ENCODE results near the gene SF1. TPM values are rescaled to one million over a fixed set of nuclear protein-coding genes. Genes with fewer than 3 reads are reported as not detected.

Gene SF1
- total RNA-seq, 1 donor from 2014 or later: 366 TPM

DNA sequence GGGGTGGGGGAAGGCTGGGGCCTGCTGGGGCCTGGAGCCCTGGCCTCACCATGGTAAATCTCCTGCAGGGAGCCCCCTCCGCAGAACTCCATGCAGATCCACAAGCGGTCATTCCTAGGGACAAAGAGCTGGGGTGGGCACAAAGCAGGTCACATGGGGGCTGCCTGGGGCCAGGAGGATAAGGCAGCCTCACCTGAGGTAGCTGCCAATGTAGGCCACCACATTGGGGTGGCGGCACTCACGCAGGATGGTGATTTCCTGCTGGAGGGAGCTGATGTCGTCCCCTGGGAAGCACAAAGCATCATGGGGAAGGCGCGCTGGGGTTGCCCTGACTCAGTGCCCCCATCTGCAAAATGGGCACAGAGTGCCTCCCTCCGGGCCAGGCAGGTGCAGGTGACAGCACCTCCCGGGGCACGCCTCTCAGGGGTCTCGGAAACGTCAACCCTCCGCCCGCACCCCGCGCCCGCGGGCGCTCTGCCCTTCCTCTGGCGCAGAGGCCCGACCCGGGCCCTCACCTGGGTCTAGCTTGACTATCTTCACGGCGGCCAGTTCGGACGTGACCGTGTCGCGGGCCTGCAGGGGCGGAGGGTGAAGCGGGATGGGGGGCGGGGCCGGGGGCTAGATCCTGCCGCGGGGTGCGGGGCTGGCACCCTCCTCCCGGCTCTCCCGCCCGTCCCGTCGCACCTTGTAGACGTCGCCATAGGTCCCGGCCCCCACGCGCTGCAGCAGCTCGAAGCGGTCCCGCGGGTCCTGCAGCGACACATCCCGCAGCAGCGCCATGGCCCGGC lies 24.2 kb upstream of the SF1 start:
- intact Hi-C loops (cut with DNase I): no loop called here
- ATAC-seq (peak; percentile 3), DNase-seq (ENCODE audit: low spot score) (peak; percentile 80)

DNA sequence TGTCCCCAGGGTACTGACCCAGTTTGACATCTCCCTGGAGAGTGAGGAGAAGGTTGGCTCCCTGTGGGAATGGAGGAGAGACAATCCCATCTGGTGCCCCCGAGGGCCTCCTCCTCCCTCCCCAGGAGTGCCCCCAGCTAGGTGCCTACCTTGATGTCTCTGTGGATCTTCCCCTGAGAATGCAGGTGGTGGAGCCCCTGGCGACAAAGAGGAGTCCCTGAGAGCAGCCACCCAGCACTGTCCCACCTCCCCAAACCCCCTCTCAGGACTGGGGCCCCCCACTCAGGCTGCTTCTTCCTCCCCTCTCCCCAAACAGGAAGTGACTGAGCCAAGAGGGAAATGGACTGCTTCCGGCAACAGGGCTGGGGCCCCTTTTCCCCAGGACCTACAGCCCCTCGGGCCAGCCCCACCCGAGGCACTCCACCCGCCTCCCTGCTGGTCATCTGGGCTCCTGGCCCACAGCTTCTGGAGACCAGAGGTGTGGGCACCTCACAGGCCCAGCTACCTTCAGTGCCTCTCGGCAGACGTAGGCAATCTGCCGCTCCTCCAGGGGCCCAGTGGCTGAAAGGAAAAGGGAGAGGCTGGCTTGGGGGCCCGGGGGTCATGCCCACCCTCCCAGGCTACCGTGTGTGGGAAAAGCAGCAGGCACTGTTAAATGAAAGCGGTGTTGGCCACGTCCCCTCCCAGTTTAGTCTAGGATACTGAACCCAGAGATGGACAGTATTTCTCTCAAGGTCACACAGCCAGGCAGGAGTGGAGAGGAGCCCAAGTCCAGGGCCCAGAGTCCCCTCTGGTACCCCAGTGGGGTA lies 23.4 kb upstream of the SF1 start:
- no peak for DNase-seq (ENCODE audit: low spot score)
- ATAC-seq: peak; percentile 2
- intact Hi-C loops (cut with DNase I): no loop called here

DNA sequence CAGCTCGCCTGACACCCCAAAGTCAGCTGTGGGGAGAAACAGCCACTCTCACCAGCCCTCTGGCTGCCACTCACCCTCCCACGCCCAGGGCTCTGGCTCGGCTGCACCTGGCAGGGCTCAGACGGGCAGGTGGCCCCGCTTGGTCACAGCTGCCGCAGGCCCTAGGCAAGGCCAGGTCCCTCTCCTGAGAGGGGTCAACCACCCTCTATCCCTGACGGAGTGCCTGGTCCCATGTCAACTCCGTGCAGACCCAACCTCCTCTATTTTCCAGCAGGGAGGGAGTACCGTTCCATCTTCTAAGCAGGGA lies 22.8 kb upstream of the SF1 start:
- DNase-seq (ENCODE audit: low spot score) (no peak), ATAC-seq (no peak)
- intact Hi-C loops (cut with DNase I): no loop called here

GRCh38 chr11:64800303-64801157 lies 22.2 kb upstream of the SF1 start:
- intact Hi-C loops (cut with DNase I): no loop called here
- DNase-seq (ENCODE audit: low spot score): no peak
- no peak for ATAC-seq

DNA sequence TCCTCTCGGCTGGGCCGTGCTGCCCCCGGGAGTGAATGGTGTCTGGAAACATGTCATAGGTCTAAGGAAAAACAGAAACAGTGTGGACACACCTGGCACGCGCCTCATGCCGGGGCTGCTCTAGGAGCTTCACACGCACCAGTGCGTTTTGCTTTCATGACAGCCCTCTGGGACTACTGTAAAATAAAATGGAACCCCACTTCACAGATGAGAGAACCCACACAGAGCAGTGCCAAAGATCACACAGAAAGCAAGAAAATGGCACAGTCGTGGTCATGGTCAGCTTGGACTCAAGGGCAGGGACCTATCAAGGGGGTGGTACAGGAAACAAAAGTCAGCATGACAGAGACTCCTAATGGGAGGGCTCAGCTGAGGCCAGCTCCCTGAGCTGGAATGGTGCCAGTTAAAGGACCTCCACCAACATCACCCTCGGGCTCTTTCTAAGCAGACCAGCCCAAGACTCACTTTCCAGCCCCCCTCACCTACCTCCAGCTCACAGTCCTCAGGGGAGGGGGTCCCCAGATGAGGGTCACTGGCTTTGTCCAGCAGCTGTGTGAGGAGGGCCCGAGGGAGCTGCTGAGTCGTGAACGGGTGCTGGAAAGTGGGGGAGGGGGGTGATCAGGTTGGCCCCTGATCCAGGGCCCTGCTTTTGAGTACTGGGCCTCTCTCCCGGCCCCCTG lies 21.4 kb upstream of the SF1 start:
- ATAC-seq: no peak
- DNase-seq (ENCODE audit: low spot score): no peak
- intact Hi-C loops (cut with DNase I): no loop called here

DNA sequence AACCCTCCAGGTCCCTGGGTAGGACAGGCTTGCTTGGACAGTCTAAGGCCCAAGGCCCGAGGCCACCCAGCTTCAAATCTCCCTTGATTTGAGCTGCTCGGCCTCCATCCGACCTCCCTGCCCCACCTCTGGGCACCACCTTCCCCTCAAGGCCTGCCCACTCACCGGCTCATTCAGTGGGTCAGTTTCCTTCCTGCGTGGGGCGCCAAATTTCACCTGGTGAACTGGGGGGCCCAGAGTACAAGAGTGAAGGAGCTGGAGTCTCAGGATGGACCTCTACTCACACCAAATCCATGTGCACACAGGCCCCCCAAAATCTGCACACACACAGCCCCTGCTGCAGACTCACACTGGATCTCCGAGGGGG lies 20.9 kb upstream of the SF1 start:
- DNase-seq (ENCODE audit: low spot score): no peak
- intact Hi-C loops (cut with DNase I): no loop called here
- no peak for ATAC-seq

- no peak for ATAC-seq
- DNase-seq (ENCODE audit: low spot score): no peak
- intact Hi-C loops (cut with DNase I): no loop called here
Measured at GRCh38 chr11:64796757-64797541, 18.6 kb upstream of the SF1 start.

DNA sequence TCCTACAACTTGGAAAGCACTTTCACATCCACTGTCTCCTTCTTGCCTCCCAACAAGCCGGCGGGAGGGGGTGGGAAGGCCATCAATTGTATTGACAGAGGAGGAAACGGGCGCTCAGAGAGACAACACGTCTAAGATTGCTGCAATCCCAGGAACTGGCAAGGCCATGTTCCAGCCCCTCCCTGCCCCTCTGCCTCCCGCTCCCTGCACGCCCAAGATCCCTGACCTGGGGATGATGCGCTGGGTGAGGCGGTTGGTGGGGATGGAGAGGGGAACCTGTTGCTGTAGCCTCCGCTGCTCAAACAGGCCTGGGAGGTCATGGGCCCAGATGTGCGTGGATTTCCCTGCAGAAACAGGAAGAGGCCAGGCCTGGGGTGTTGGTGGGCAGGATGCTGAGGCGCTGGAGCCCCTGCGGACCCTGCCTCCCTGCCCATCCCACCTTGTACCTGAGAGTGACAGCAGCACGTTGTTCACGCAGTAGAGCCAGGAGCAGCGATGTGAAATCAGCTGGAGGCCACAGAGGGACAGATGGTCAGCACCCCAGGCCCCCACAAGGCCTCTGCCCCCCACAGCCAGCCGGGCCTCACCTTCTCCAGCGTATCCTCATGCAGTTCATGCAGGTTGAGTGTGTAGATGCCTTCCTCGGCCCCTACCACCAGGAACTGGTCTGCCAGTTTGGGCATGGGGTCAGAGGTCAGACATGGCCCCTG lies 17.9 kb upstream of the SF1 start:
- ATAC-seq (no peak), DNase-seq (ENCODE audit: low spot score) (no peak)
- intact Hi-C loops (cut with DNase I): no loop called here

DNA sequence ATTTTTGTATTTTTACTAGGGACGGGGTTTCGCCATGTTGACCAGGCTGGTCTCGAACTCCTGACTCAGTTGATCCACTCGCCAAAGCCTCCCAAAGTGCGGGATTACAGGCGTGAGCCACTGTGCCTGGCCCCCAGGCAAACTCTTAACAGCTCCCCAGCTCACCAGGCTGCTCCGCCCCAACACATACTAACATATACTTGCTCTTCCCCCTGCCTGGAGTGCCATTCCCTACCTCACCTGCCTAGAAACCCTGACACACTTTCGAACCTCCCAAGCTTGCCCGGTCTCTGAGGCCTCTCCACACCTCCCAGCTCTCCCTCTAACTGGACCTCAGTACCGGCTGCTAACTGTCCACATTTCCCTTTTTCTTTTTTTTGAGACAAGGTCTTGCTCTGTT lies 16.2 kb upstream of the SF1 start:
- DNase-seq (ENCODE audit: low spot score) (peak; percentile 42), ATAC-seq (no peak)
- intact Hi-C loops (cut with DNase I): no loop called here

- DNase-seq (ENCODE audit: low spot score) (peak; percentile 60), ATAC-seq (peak; percentile 71)
- intact Hi-C loops (cut with DNase I): no loop called here
Measured at GRCh38 chr11:64793271-64794160, 15.2 kb upstream of the SF1 start.

- DNase-seq (ENCODE audit: low spot score) (peak; percentile 34), ATAC-seq (no peak)
- intact Hi-C loops (cut with DNase I): no loop called here
Measured at GRCh38 chr11:64792482-64792881, 14.1 kb upstream of the SF1 start.

GRCh38 chr11:64791781-64792291 lies 13.5 kb upstream of the SF1 start:
- intact Hi-C loops (cut with DNase I): no loop called here
- no peak for ATAC-seq
- DNase-seq (ENCODE audit: low spot score): peak; percentile 45

DNA sequence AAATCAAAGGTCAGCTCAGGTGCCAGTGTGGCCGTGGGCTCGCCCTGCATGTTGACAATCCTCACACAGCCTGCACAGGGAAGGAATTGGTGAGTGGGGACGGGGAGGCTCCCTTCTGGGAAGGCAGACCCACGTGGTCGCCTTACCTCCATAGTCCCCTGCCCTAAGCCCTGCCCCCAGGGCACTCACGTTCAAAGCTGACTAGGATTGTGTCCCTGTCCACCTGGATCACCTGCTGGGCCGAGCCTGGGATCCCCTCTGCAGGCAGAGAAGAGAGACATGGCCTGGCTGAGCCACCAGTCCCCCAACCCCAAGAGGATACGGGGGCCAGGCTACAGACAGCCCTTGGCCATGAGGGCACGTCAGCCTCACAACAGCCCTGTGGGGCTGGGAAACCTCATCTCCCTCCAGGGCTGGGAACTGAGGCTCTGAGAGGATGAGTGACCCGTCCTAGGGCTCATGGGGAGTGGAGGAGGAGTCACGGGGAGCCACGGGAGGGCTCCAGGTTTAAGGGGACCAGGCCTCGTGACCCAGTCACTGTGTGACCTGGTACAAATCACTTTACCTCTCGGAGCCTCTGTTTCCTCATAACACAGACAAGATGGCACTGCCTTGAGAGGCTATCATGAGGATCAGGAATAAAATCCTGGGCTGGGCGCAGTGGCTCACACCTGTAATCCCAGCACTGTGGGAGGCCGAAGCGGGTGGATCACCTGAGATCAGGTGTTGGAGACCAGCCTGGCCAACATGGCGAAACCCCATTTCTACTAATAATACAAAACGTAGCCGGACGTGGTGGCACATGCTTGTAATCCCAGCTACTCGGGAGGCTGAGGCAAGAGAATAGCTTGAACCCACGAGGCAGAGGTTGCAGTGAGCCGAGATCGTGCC lies 12.1 kb upstream of the SF1 start:
- peak; percentile 39 for DNase-seq (ENCODE audit: low spot score)
- intact Hi-C loops (cut with DNase I): no loop called here

GRCh38 chr11:64789331-64790204 lies 11.2 kb upstream of the SF1 start:
- ATAC-seq (no peak), DNase-seq (ENCODE audit: low spot score) (peak; percentile 48)
- intact Hi-C loops (cut with DNase I): no loop called here

More for the DNA sequence above, 12.1 kb upstream of the SF1 start:
- no peak for ATAC-seq

Measured in sciatic nerve (tissue), 2 donors.